H1 (cell line): Measurements from ENCODE around the gene PRR12. TPM values are rescaled to one million over a fixed set of nuclear protein-coding genes. Genes with fewer than 3 reads are reported as not detected.

Experiments used
- CTCF ChIA-PET: fragments of 300-600 bp; sonication (Branson Sonifier 250); formaldehyde crosslinking; loops from one replicate; lab custom pipeline; 2021; ENCODE audit not compliant: partially characterized antibody; lab: Charles Lee
- POLR2A ChIA-PET: fragments of 300-600 bp; sonication (Branson Sonifier 250); formaldehyde crosslinking; loops from one replicate; lab custom pipeline; 2021; ENCODE audit warnings: inconsistent platforms; ENCODE audit not compliant: partially characterized antibody; lab: Charles Lee
- DNase-seq, 2 experiments: peaks; one replicate each; pipeline versions ENCODE4 v3.0.0 to v3.0.0-alpha.2; 2010 to 2022; ENCODE audit warnings: low spot score in 2 of 2, low read depth in 1 of 2, mixed read lengths in 1 of 2
- FAIRE-seq: peaks from 2 replicates; lab custom pipeline; 2011; peaks lifted over from hg19 to GRCh38; lab: Jason Lieb, UNC
- H2AFZ ChIP-seq: 2 replicates; pipeline ENCODE4 v1.8.1; 2012; ENCODE audit warnings: low read length, inconsistent platforms
- H2AK5ac ChIP-seq: 2 replicates; pipeline ENCODE4 v1.6.1; 2013; ENCODE audit warnings: low read depth, low read length
- H2BK120ac ChIP-seq: replicated peaks from 2 replicates; pipeline ENCODE3; 2013; ENCODE audit warnings: low read depth, low read length, inconsistent platforms
- H2BK12ac ChIP-seq: 2 replicates; pipeline ENCODE4 v1.6.1; 2013; ENCODE audit warnings: low read depth, low read length
- H2BK15ac ChIP-seq: 2 replicates; pipeline ENCODE4 v1.6.1; 2013; ENCODE audit warnings: low read length
- H2BK20ac ChIP-seq: 2 replicates; pipeline ENCODE4 v1.6.1; 2013; ENCODE audit warnings: low read length
- H2BK5ac ChIP-seq: 2 replicates; pipeline ENCODE4 v1.6.1; 2013; ENCODE audit warnings: low read depth, low read length
- H3K14ac ChIP-seq: 2 replicates; pipeline ENCODE4 v1.6.1; 2013; ENCODE audit warnings: inconsistent platforms; ENCODE audit not compliant: insufficient read length
- H3K18ac ChIP-seq: 2 replicates; pipeline ENCODE4 v1.6.1; 2013; ENCODE audit warnings: low read length; ENCODE audit errors: extremely low read depth
- H3K23ac ChIP-seq: 2 replicates; pipeline ENCODE4 v1.6.1; 2013; ENCODE audit warnings: inconsistent platforms; ENCODE audit not compliant: insufficient read length
- H3K23me2 ChIP-seq: 2 replicates; pipeline ENCODE4 v1.6.1; 2013; ENCODE audit warnings: low read depth, low read length
- H3K27ac ChIP-seq: 2 replicates; pipeline ENCODE4 v1.6.1; 2011; ENCODE audit warnings: low read depth, low read length, inconsistent platforms
- H3K27me3 ChIP-seq, 4 experiments: replicated peaks in 1 of 4; 1 replicate in 1 of 4; 2 replicates in 3 of 4; pipeline versions ENCODE4 v1.6.1 to v1.8.1; 2011 to 2013; ENCODE audit warnings: low read length in 3 of 4, mild to moderate bottlenecking in 3 of 4, inconsistent platforms in 2 of 4, mixed read lengths in 2 of 4, moderate library complexity in 1 of 4; ENCODE audit not compliant: control insufficient read depth in 3 of 4, insufficient read depth in 3 of 4; ENCODE audit errors: extremely low read depth in 1 of 4
- H3K36me3 ChIP-seq, 4 experiments: 2 replicates each; pipeline versions ENCODE4 v1.6.1 to v1.8.1; 2011 to 2013; ENCODE audit warnings: mild to moderate bottlenecking in 4 of 4, low read length in 3 of 4, moderate library complexity in 2 of 4, control low read depth in 1 of 4, inconsistent platforms in 1 of 4; ENCODE audit not compliant: insufficient read depth in 4 of 4, control insufficient read depth in 2 of 4
- H3K4ac ChIP-seq: replicated peaks from 2 replicates; pipeline ENCODE3; 2013; ENCODE audit warnings: low read length, low read depth, mixed read lengths, inconsistent platforms; ENCODE audit not compliant: insufficient read length
- H3K4me1 ChIP-seq, 4 experiments: replicated peaks in 1 of 4; 1 replicate in 1 of 4; 2 replicates in 3 of 4; pipeline versions ENCODE4 v1.6.1 to v1.8.1; 2011 to 2013; ENCODE audit warnings: low read length in 3 of 4, inconsistent platforms in 2 of 4, mixed read lengths in 1 of 4; ENCODE audit not compliant: insufficient read depth in 4 of 4, control insufficient read depth in 3 of 4
- H3K4me2 ChIP-seq, 2 experiments: 2 replicates each; pipeline versions ENCODE4 v1.6.1 to v1.8.1; 2011 to 2013; ENCODE audit warnings: low read depth in 2 of 2, low read length in 2 of 2, control low read depth in 1 of 2, inconsistent platforms in 1 of 2, mild to moderate bottlenecking in 1 of 2; ENCODE audit not compliant: insufficient read depth in 1 of 2
- H3K4me3 ChIP-seq, 4 experiments: fragments of 200-600, 300-600 bp in 1 of 4; sonication (generic), shearing (Covaris generic), sonication (Bioruptor Twin) in 1 of 4; 2 replicates each; pipeline versions ENCODE4 v1.5.1 to v1.8.1; 2011 to 2016; ENCODE audit warnings: low read length in 4 of 4, low read depth in 3 of 4, control low read depth in 2 of 4, inconsistent platforms in 2 of 4, mild to moderate bottlenecking in 2 of 4, mixed read lengths in 1 of 4, moderate library complexity in 1 of 4; ENCODE audit not compliant: insufficient read depth in 2 of 4; ENCODE audit errors: extremely low read depth in 1 of 4
- H3K56ac ChIP-seq: replicated peaks from 2 replicates; pipeline ENCODE3; 2013; ENCODE audit warnings: low read depth, mild to moderate bottlenecking, mixed read lengths, low read length, inconsistent platforms; ENCODE audit not compliant: insufficient read length
- H3K79me1 ChIP-seq: 2 replicates; pipeline ENCODE4 v1.6.1; 2013; ENCODE audit warnings: low read depth, low read length, control low read depth
- H3K79me2 ChIP-seq, 2 experiments: 2 replicates each; pipeline versions ENCODE4 v1.6.1 to v1.8.1; 2012 to 2013; ENCODE audit warnings: low read length in 2 of 2, mild to moderate bottlenecking in 2 of 2, inconsistent platforms in 1 of 2; ENCODE audit not compliant: insufficient read depth in 2 of 2, control insufficient read depth in 1 of 2
- H3K9ac ChIP-seq, 4 experiments: replicated peaks in 1 of 4; 1 replicate in 1 of 4; 2 replicates in 3 of 4; pipeline versions ENCODE4 v1.6.1 to v1.8.1; 2011 to 2013; ENCODE audit warnings: low read depth in 3 of 4, low read length in 3 of 4, control low read depth in 2 of 4, mild to moderate bottlenecking in 2 of 4, moderate library complexity in 2 of 4, inconsistent platforms in 1 of 4; ENCODE audit errors: extremely low read depth in 1 of 4
- H3K9me3 ChIP-seq, 2 experiments: 2 replicates each; pipeline versions ENCODE4 v1.6.1 to v1.8.1; 2012 to 2013; ENCODE audit warnings: mild to moderate bottlenecking in 2 of 2, moderate library complexity in 2 of 2, control low read depth in 1 of 2, inconsistent platforms in 1 of 2, low read depth in 1 of 2, low read length in 1 of 2, mixed read lengths in 1 of 2; ENCODE audit not compliant: insufficient read depth in 2 of 2
- H4K20me1 ChIP-seq, 2 experiments: replicated peaks in 1 of 2; 2 replicates each; pipeline versions ENCODE3 to v1.8.1; 2011 to 2013; ENCODE audit warnings: inconsistent platforms in 2 of 2, low read length in 2 of 2, mild to moderate bottlenecking in 1 of 2; ENCODE audit not compliant: insufficient read depth in 2 of 2, control insufficient read depth in 1 of 2
- H4K5ac ChIP-seq: 2 replicates; pipeline ENCODE4 v1.6.1; 2013; ENCODE audit warnings: low read length, low read depth, mixed read lengths, inconsistent platforms; ENCODE audit not compliant: insufficient read length
- H4K8ac ChIP-seq: 2 replicates; pipeline ENCODE4 v1.8.0; 2013; ENCODE audit warnings: mild to moderate bottlenecking, moderate library complexity, low read length, inconsistent platforms; ENCODE audit not compliant: insufficient read depth; ENCODE audit errors: extremely low read depth
- H4K91ac ChIP-seq: replicated peaks from 2 replicates; pipeline ENCODE3; 2013; ENCODE audit warnings: low read length, mixed read lengths, inconsistent platforms; ENCODE audit not compliant: insufficient read length
- KDM4A ChIP-seq: IDR thresholded peaks from one replicate; pipeline ENCODE4 v1.7.1; 2012; ENCODE audit warnings: low read depth, mild to moderate bottlenecking, moderate library complexity, low read length, inconsistent platforms; ENCODE audit not compliant: severe bottlenecking
- SIRT6 ChIP-seq: IDR thresholded peaks from one replicate; pipeline ENCODE4 v1.7.1; 2012; ENCODE audit warnings: low read length, inconsistent platforms
- SP1 ChIP-seq: IDR thresholded peaks from 2 replicates; pipeline ENCODE4 v1.6.1; 2011; ENCODE audit warnings: low read depth, low read length
- TAF1 ChIP-seq: IDR thresholded peaks from 2 replicates; pipeline ENCODE4 v1.6.1; 2011; ENCODE audit warnings: mild to moderate bottlenecking, low read depth, low read length
- TEAD4 ChIP-seq: IDR thresholded peaks from 2 replicates; pipeline ENCODE4 v1.6.1; 2012; ENCODE audit warnings: low read depth, low read length, inconsistent platforms, mixed read lengths
- YY1 ChIP-seq: IDR thresholded peaks from 2 replicates; pipeline ENCODE4 v1.6.1; 2011; ENCODE audit warnings: low read depth, mild to moderate bottlenecking, low read length
- WGBS, 2 experiments: shearing (Covaris generic) in 1 of 2; methylation state at CpG; one replicate each; pipeline versions ENCODE4 v1.1.6 to v1.1.7; 2013 to 2015; ENCODE audit warnings: low lambda C conversion rate in 2 of 2, mixed read lengths in 2 of 2, inconsistent platforms in 1 of 2, low coverage in 1 of 2, missing lambda C conversion rate in 1 of 2; ENCODE audit not compliant: insufficient replicate concordance in 2 of 2, insufficient coverage in 1 of 2, insufficient read length in 1 of 2; ENCODE audit errors: extremely low coverage in 1 of 2, missing lambda C conversion rate in 1 of 2; 5-methylcytosine and 5-hydroxymethylcytosine counted together
- polyA plus RNA-seq, 7 experiments: library from polyadenylated mRNA; depleted of rRNA in 3 of 7; stranded (reverse) in 5 of 7; unstranded in 2 of 7; fragments of >200 nt in 5 of 7; fragments of 200-250 nt in 2 of 7; gene quantifications; 1 replicate in 5 of 7; 2 replicates in 1 of 7; 4 replicates in 1 of 7; pipeline versions ENCODE4 v1.2.1 to v1.2.3, GENCODE V29; 2011 to 2013; ENCODE audit warnings: missing spikeins in 2 of 7, mixed read lengths in 2 of 7
- total RNA-seq: library from RNA; stranded (reverse); fragmentation: NEBNext Ultra II Directional; extraction: Animal tissue kit (Norgen Biotek cat#: 25700); gene quantifications from 2 replicates; pipeline ENCODE4 v1.2.1, GENCODE V29; 2021
- TF ChIP-seq, protein P1 (sequence below): IDR thresholded peaks from 2 replicates; pipeline ENCODE4 v1.6.1; 2012; ENCODE audit warnings: low read length, inconsistent platforms
- TF ChIP-seq, protein P2 (sequence below): IDR thresholded peaks from 2 replicates; pipeline ENCODE4 v1.6.1; 2011; ENCODE audit warnings: low read depth, mild to moderate bottlenecking, low read length; ENCODE audit not compliant: insufficient read depth

PRR12 gene
- total and polyA plus RNA-seq, 2 of the 8 experiments (the other 6 are each of a cell fraction or from before 2014, with no cell fraction given): 2.5 to 59.4 TPM

DNA sequence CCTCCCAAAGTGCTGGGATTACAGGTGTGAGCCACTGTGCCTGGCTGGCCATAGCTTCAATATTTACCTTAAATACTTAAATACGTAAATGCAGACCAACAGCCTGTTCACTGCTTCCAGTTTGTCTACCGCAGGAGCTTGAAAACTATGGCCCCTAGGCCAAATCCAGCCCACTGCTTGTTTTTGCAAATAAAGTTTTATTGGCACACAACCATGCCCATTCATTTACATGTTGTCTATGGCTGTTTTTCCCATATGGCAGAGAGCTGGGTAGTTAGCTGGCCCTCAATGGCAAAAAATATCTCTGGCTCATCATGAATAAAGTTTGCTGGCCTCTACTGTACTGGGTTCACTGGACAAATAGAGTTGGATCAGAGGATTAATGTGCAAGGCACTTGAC lies 11.8 kb downstream of the PRR12 start:
- CTCF ChIA-PET: interaction anchor here (1.3 to 1.6 kb wide), 2 partner anchors 19 to 33 kb away, joined by 3 to 7 read pairs; no protein-coding TSS in a partner anchor
- TF ChIP-seq, protein P1, sequence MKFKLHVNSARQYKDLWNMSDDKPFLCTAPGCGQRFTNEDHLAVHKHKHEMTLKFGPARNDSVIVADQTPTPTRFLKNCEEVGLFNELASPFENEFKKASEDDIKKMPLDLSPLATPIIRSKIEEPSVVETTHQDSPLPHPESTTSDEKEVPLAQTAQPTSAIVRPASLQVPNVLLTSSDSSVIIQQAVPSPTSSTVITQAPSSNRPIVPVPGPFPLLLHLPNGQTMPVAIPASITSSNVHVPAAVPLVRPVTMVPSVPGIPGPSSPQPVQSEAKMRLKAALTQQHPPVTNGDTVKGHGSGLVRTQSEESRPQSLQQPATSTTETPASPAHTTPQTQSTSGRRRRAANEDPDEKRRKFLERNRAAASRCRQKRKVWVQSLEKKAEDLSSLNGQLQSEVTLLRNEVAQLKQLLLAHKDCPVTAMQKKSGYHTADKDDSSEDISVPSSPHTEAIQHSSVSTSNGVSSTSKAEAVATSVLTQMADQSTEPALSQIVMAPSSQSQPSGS: no peak
- no peak for TF ChIP-seq SIRT6
- TF ChIP-seq, protein P2, sequence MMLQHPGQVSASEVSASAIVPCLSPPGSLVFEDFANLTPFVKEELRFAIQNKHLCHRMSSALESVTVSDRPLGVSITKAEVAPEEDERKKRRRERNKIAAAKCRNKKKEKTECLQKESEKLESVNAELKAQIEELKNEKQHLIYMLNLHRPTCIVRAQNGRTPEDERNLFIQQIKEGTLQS: no peak
- no peak for TF ChIP-seq KDM4A
- TF ChIP-seq YY1: no peak
- no peak for TF ChIP-seq TAF1
- no peak for TF ChIP-seq SP1
- no peak for TF ChIP-seq TEAD4

More for the DNA sequence above, 11.8 kb downstream of the PRR12 start:
- Histone ChIP-seq H2AK5ac (no peak overlapping the region), H3K18ac (no peak overlapping the region), H3K56ac (no peak overlapping the region), H3K4me2 (no peak overlapping the region), H3K9me3 (no peaks in the 10 kb centered on the region), H2BK12ac (no peak overlapping the region), H3K4me1 (no peaks in the 10 kb centered on the region), H3K36me3 (peaks cover 19 to 82% (median 54%) of the 10 kb centered on the region in 4 experiments), H3K14ac (no peak overlapping the region), H2BK20ac (no peak overlapping the region), H3K23me2 (no peaks in the 10 kb centered on the region), H2AFZ (no peak overlapping the region), H3K27me3 (no peaks in the 10 kb centered on the region), H4K8ac (no peak overlapping the region; the same call in 1 of the 2 replicates), H3K27ac (no peak overlapping the region), H4K91ac (no peak overlapping the region), H4K5ac (no peak overlapping the region), H3K9ac (no peak overlapping the region), H4K20me1 (peaks cover under 1 to 24% of the 10 kb centered on the region in 2 experiments), H2BK120ac (no peak overlapping the region), H3K23ac (no peak overlapping the region), H2BK5ac (no peak overlapping the region), H3K79me2 (peaks cover 4 to 78% of the 10 kb centered on the region in 2 experiments; a peak in 2 of 4 replicates), H3K4ac (no peak overlapping the region), H3K4me3 (no peak overlapping the region), H2BK15ac (no peak overlapping the region), H3K79me1 (no peaks in the 10 kb centered on the region; the same call in none of the 2 replicates)
- WGBS, 2 experiments: 97% methylated on average over 2 of the region's 2 CpGs; no CpG with 5 or more reads in 1 of the 2 experiments
- DNase-seq: no peak
- no peak for FAIRE-seq
- POLR2A ChIA-PET: interaction anchor here (1.4 to 50.7 kb wide), 4 partner anchors 1 to 103 kb away, joined by 3 to 840 read pairs (median 424); partner anchors contain the start of genes PRR12, RRAS and SCAF1
